Keratinocyte (primary cell): ENCODE measurements around the gene DOCK3.

ENCODE experiments used
- CTCF ChIP-seq, 3 experiments: IDR thresholded peaks in 1 of 3; conservative IDR thresholded peaks in 1 of 3; optimal IDR thresholded peaks in 1 of 3; 2 replicates in 2 of 3; 3 replicates in 1 of 3; pipeline versions ENCODE3 to v1.5.1; 2011; ENCODE audit warnings: low read length in 3 of 3, mild to moderate bottlenecking in 3 of 3, moderate library complexity in 2 of 3, control low read depth in 1 of 3, inconsistent platforms in 1 of 3; ENCODE audit not compliant: insufficient read depth in 2 of 3; ENCODE audit errors: extremely low read depth in 1 of 3
- EZH2 ChIP-seq: IDR thresholded peaks from one replicate; pipeline ENCODE4 v1.6.1; 2012; ENCODE audit warnings: inconsistent platforms, mild to moderate bottlenecking, low read length, moderate library complexity

- TF ChIP-seq CTCF (optimal IDR thresholded peaks at IDR 0.05 in 1 of 3, IDR thresholded peaks at IDR 0.05 in 1 of 3, conservative IDR thresholded peaks at IDR 0.05 in 1 of 3; ENCODE audit: extremely low read depth in 1 of 3, insufficient read depth in 2 of 3, low read length in 3 of 3) = no peak
- no peak for TF ChIP-seq EZH2
These were observed 711.6 kb downstream of the DOCK3 start for GRCh38 chr3:51386159-51386851.
